ENCODE measurements around the gene UNC80. TPM values are rescaled to one million over a fixed set of nuclear protein-coding genes. Genes with fewer than 3 reads are reported as not detected.

UNC80 gene
- polyA plus RNA-seq, 1 experiment, result not detected

GRCh38 chr2:209840434-209840833 is 68.8 kb downstream of the UNC80 start:
- TF ChIP-seq CTCF (IDR thresholded peaks at IDR 0.05; ENCODE audit: low read depth, low read length), result no peak
- H3K27me3 ChIP-seq (ENCODE audit: control insufficient read depth, insufficient read depth, low read length), result no peaks in the 10 kb centered on the region
- H3K4me3 ChIP-seq (ENCODE audit: low read depth, low read length), result no peak overlapping the region
- H3K9me3 ChIP-seq (ENCODE audit: control insufficient read depth, insufficient read depth, low read length), result no peaks in the 10 kb centered on the region
- DNase-seq (ENCODE audit: low read depth, low spot score), result no peak
- H3K27ac ChIP-seq (ENCODE audit: low read depth, low read length), result no peak overlapping the region
- ChIA-PET CTCF (no interaction called here), POLR2A (no interaction called here)

DNA sequence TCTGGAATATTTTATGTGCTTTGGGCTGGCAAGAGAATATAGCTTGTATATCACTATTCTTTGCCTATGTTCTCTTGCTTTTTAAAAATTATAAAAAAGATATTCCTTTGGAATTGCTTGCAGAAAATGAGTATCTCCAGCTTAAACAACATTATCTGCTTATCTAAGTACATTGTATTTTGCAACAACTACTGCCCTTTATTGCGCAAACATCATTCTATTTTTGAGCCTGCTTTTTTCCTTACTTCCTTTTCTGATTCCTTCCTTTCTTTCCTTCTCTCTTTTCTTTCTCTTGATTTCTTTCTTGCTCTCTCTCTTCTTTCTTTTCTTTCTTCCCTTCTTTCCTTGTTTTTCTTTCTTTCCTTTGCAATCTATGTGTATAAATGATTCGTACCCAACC is 74.0 kb downstream of the UNC80 start:
- ChIA-PET POLR2A (no interaction called here), CTCF (no interaction called here)
- Histone ChIP-seq H3K4me3 (ENCODE audit: low read depth, low read length) (no peak overlapping the region), H3K9me3 (ENCODE audit: control insufficient read depth, insufficient read depth, low read length) (no peaks in the 10 kb centered on the region), H3K27ac (ENCODE audit: low read depth, low read length) (no peak overlapping the region), H3K27me3 (ENCODE audit: control insufficient read depth, insufficient read depth, low read length) (no peaks in the 10 kb centered on the region)
- TF ChIP-seq CTCF (IDR thresholded peaks at IDR 0.05; ENCODE audit: low read depth, low read length), result no peak
- DNase-seq (ENCODE audit: low read depth, low spot score), result no peak

GRCh38 chr2:209864716-209865295 is 93.2 kb downstream of the UNC80 start:
- DNase-seq (ENCODE audit: low read depth, low spot score), result no peak
- POLR2A ChIA-PET, result no interaction called here
- H3K9me3 ChIP-seq (ENCODE audit: control insufficient read depth, insufficient read depth, low read length), result peaks cover 12% of the 10 kb centered on the region
- CTCF ChIA-PET, result no interaction called here
- TF ChIP-seq CTCF (IDR thresholded peaks at IDR 0.05; ENCODE audit: low read depth, low read length), result no peak
- no peak overlapping the region for H3K4me3 ChIP-seq (ENCODE audit: low read depth, low read length)
- no peaks in the 10 kb centered on the region for H3K27me3 ChIP-seq (ENCODE audit: control insufficient read depth, insufficient read depth, low read length)
- H3K27ac ChIP-seq (ENCODE audit: low read depth, low read length), result no peak overlapping the region

DNA sequence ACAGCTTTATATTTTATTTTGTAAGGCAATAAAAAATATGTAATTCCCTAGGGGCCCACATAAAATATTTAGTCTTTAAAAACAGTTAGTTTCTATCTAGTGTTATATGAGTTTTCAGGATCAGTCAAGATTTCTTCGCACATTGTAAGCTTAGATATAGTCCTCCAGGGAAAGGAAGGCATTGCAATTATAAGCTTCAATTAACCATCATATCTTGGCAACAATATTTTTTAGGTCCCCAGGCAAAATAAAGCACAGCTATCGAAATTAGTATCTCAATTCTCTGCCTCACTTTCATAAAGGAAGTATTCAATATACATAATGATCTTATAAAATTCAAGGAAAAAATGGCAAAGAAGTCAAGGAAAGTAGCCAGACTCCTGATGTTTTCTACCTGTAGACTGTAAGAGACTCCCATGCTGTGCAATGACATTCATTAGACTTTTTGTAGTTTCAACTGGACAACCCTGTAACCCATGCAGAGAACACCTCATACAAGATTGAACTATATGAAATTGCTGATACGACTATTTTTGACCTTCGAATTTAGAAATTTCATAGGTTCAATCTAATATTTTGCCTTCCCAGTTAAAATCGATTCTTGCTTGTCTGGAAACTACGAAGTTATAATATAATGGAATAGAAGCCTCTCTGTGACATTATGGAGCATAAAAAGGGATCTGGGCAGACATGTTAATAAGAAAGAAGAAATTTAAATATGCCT is 96.8 kb downstream of the UNC80 start:
- no peaks in the 10 kb centered on the region for H3K27me3 ChIP-seq (ENCODE audit: control insufficient read depth, insufficient read depth, low read length)
- peaks cover 12% of the 10 kb centered on the region for H3K9me3 ChIP-seq (ENCODE audit: control insufficient read depth, insufficient read depth, low read length)
- POLR2A ChIA-PET, result no interaction called here
- DNase-seq (ENCODE audit: low read depth, low spot score), result no peak
- CTCF ChIA-PET, result no interaction called here
- no peak overlapping the region for H3K4me3 ChIP-seq (ENCODE audit: low read depth, low read length)
- no peak overlapping the region for H3K27ac ChIP-seq (ENCODE audit: low read depth, low read length)
- no peak for TF ChIP-seq CTCF (IDR thresholded peaks at IDR 0.05; ENCODE audit: low read depth, low read length)

- no peak for TF ChIP-seq CTCF (IDR thresholded peaks at IDR 0.05; ENCODE audit: low read depth, low read length)
- Histone ChIP-seq H3K4me3 (ENCODE audit: low read depth, low read length) (no peak overlapping the region), H3K9me3 (ENCODE audit: control insufficient read depth, insufficient read depth, low read length) (peaks cover 2% of the 10 kb centered on the region), H3K27ac (ENCODE audit: low read depth, low read length) (no peak overlapping the region), H3K27me3 (ENCODE audit: control insufficient read depth, insufficient read depth, low read length) (no peaks in the 10 kb centered on the region)
- ChIA-PET POLR2A (no interaction called here), CTCF (no interaction called here)
- no peak for DNase-seq (ENCODE audit: low read depth, low spot score)
These were observed 98.4 kb downstream of the UNC80 start for GRCh38 chr2:209870067-209870466.

All from AG04450 (cell line).